Measurements from ENCODE around the gene YPEL2. TPM values are rescaled to one million over a fixed set of nuclear protein-coding genes. Genes with fewer than 3 reads are reported as not detected.

The YPEL2 gene
- total and polyA plus RNA-seq, 3 experiments from 2014 or later = 6.7 to 21.0 (median 7.6) TPM

DNA sequence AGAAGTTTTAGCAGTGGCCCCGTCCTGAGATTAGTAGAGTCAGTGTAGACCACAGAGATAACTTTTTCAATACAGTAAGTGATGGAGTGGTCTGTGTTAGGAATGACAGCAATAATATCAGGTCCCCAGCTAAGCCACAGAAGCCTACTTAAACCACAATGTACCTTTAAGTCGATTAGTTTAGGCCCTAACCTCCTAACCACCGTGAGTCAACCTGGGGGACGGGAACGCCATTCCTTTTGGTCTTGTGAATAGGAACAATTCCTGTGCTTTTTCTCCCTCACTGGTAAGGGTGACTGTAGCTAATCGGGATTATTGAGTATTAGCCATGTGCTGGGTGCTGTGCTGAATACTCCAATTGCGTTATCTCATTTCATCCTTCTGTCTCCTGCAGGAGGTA lies 14.0 kb downstream of the YPEL2 start:
- Histone ChIP-seq H3K4me3 (ENCODE audit: low read length) (no peak overlapping the region), H3K9me3 (ENCODE audit: low read length) (no peaks in the 10 kb centered on the region), H3K27me3 (ENCODE audit: insufficient read depth, low read length, poor library complexity, severe bottlenecking) (no peaks in the 10 kb centered on the region), H3K36me3 (ENCODE audit: insufficient read depth, low read length) (no peaks in the 10 kb centered on the region), H3K4me1 (ENCODE audit: insufficient read depth, low read length) (peaks cover 19% of the 10 kb centered on the region), H3K27ac (ENCODE audit: low read depth, low read length) (no peak overlapping the region)
- Mint-ChIP-seq H3K9me3 (no peaks in the 10 kb centered on the region), H3K27me3 (no peaks in the 10 kb centered on the region), H3K36me3 (peaks cover 0 to 5% (median 0%) of the 10 kb centered on the region in 3 donors), H3K4me1 (peaks cover 41 to 74% (median 56%) of the 10 kb centered on the region in 3 donors), H3K27ac (no peak overlapping the region), H3K4me3 (no peak overlapping the region)
- ChIA-PET POLR2A (no interaction called here), CTCF (interaction anchor here (1.0 kb wide), 1 partner anchor 13 kb away, joined by 3 read pairs; no protein-coding TSS in a partner anchor)
- DNase-seq = no peak

DNA sequence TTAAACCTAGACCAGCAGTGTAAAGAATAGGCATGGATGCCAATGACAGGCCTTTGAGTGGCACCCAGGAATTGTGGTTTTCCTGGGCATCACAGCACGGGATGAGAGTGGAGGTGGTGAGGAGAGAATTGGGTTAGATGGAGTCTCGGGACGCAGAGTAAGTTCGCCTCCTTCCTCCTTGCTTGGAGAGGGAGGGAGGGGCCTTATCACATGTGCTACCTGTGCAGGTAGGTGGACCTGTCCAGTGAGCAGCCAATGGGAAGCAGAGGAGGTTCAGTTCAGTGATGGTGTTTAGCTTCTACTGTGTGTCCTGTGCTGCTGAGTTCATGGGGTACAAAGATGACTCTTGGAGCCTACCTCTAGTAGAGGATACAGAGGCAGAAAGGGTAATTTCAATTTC lies 14.9 kb downstream of the YPEL2 start:
- Mint-ChIP-seq H3K4me3 (no peak overlapping the region), H3K27me3 (no peaks in the 10 kb centered on the region)
- POLR2A ChIA-PET = no interaction called here

DNA sequence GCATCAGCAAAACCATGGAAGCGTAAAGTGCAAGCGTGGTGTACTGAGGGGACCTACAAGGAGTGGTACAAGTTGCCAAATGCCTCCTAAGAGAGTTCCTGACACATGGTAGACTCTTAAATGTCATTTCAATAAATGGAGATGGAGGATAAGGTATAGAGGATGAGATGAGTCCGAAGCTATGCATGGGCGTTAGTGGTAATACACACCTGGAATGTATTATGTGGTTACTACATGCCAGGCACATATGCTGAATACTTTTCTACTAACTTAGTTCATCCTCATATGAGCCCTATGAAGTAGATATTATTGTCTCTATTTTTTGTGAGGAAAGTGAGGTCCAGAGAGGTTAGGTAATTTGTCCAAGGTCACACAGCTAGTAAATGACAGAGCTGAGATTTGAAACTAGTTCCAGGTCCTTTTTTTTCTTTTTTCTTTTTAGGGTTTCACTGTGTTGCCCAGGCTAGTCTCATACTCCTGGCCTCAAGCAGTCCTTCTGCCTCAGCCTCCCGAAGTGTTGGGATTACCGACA lies 15.5 kb downstream of the YPEL2 start:
- Histone ChIP-seq H3K36me3 (ENCODE audit: insufficient read depth, low read length) (no peaks in the 10 kb centered on the region), H3K4me1 (ENCODE audit: insufficient read depth, low read length) (peaks cover 21% of the 10 kb centered on the region), H3K27ac (ENCODE audit: low read depth, low read length) (no peak overlapping the region), H3K9me3 (ENCODE audit: low read length) (no peaks in the 10 kb centered on the region), H3K4me3 (ENCODE audit: low read length) (no peak overlapping the region), H3K27me3 (ENCODE audit: insufficient read depth, low read length, poor library complexity, severe bottlenecking) (no peaks in the 10 kb centered on the region)
- ChIA-PET CTCF (no interaction called here), POLR2A (no interaction called here)
- Mint-ChIP-seq H3K27ac (peak overlapping the region in 1 of 8 donors; percentile 6), H3K9me3 (no peaks in the 10 kb centered on the region), H3K27me3 (no peaks in the 10 kb centered on the region), H3K4me1 (peaks cover 43 to 76% (median 64%) of the 10 kb centered on the region in 3 donors), H3K36me3 (peaks cover 0 to 5% (median 0%) of the 10 kb centered on the region in 3 donors), H3K4me3 (no peak overlapping the region)
- no peak for DNase-seq

More for the DNA sequence above, 14.9 kb downstream of the YPEL2 start:
- no peak for DNase-seq
- Mint-ChIP-seq H3K4me1 (peaks cover 41 to 75% (median 62%) of the 10 kb centered on the region in 3 donors), H3K9me3 (no peaks in the 10 kb centered on the region), H3K36me3 (peaks cover 0 to 5% (median 0%) of the 10 kb centered on the region in 3 donors), H3K27ac (peak overlapping the region in 2 of 8 donors; percentile 11 to 25)
- no peaks in the 10 kb centered on the region for H3K9me3 ChIP-seq (ENCODE audit: low read length)
- H3K4me1 ChIP-seq (ENCODE audit: insufficient read depth, low read length) = peaks cover 19% of the 10 kb centered on the region
- no peaks in the 10 kb centered on the region for H3K36me3 ChIP-seq (ENCODE audit: insufficient read depth, low read length)
- no peak overlapping the region for H3K27ac ChIP-seq (ENCODE audit: low read depth, low read length)
- no peak overlapping the region for H3K4me3 ChIP-seq (ENCODE audit: low read length)
- H3K27me3 ChIP-seq (ENCODE audit: insufficient read depth, low read length, poor library complexity, severe bottlenecking) = no peaks in the 10 kb centered on the region
- CTCF ChIA-PET = interaction anchor here (0.8 kb wide), 1 partner anchor 95 kb away, joined by 3 read pairs; no protein-coding TSS in a partner anchor

- CTCF ChIA-PET = interaction anchor here (1.0 kb wide), 1 partner anchor 15 kb away, joined by 5 read pairs; no protein-coding TSS in a partner anchor
- Mint-ChIP-seq H3K27me3 (no peaks in the 10 kb centered on the region), H3K4me1 (peaks cover 45 to 76% (median 64%) of the 10 kb centered on the region in 3 donors), H3K9me3 (no peaks in the 10 kb centered on the region), H3K27ac (peak overlapping the region in 2 of 8 donors; percentile 33 to 56), H3K36me3 (peaks cover 0 to 5% (median 0%) of the 10 kb centered on the region in 3 donors), H3K4me3 (no peak overlapping the region)
- DNase-seq = no peak
- no peaks in the 10 kb centered on the region for H3K27me3 ChIP-seq (ENCODE audit: insufficient read depth, low read length, poor library complexity, severe bottlenecking)
- POLR2A ChIA-PET = interaction anchor here (1.4 kb wide), 1 partner anchor 16 kb away, joined by 3 read pairs; no protein-coding TSS in a partner anchor
- H3K27ac ChIP-seq (ENCODE audit: low read depth, low read length) = no peak overlapping the region
- H3K4me1 ChIP-seq (ENCODE audit: insufficient read depth, low read length) = peaks cover 21% of the 10 kb centered on the region
- H3K36me3 ChIP-seq (ENCODE audit: insufficient read depth, low read length) = no peaks in the 10 kb centered on the region
- no peaks in the 10 kb centered on the region for H3K9me3 ChIP-seq (ENCODE audit: low read length)
- no peak overlapping the region for H3K4me3 ChIP-seq (ENCODE audit: low read length)
Observed at GRCh38 chr17:59347975-59348391, 16.5 kb downstream of the YPEL2 start.

- Histone ChIP-seq H3K27me3 (ENCODE audit: insufficient read depth, low read length, poor library complexity, severe bottlenecking) (no peaks in the 10 kb centered on the region), H3K4me1 (ENCODE audit: insufficient read depth, low read length) (peaks cover 27% of the 10 kb centered on the region), H3K9me3 (ENCODE audit: low read length) (no peaks in the 10 kb centered on the region), H3K4me3 (ENCODE audit: low read length) (no peak overlapping the region), H3K36me3 (ENCODE audit: insufficient read depth, low read length) (no peaks in the 10 kb centered on the region), H3K27ac (ENCODE audit: low read depth, low read length) (no peak overlapping the region)
- CTCF ChIA-PET = interaction anchor here (1.0 kb wide), 1 partner anchor 16 kb away, joined by 5 read pairs; no protein-coding TSS in a partner anchor
- POLR2A ChIA-PET = interaction anchor here (0.6 to 1.4 kb wide), 2 partner anchors 13 to 17 kb away, joined by 3 to 6 read pairs; no protein-coding TSS in a partner anchor
- H3K27ac Mint-ChIP-seq = peak overlapping the region in 1 of 8 donors; percentile 43
- peaks cover 47 to 76% (median 64%) of the 10 kb centered on the region in 3 donors for H3K4me1 Mint-ChIP-seq
- H3K27me3 Mint-ChIP-seq = no peaks in the 10 kb centered on the region
- H3K9me3 Mint-ChIP-seq = no peaks in the 10 kb centered on the region
- H3K36me3 Mint-ChIP-seq = peaks cover 0 to 11% (median 9%) of the 10 kb centered on the region in 3 donors
- H3K4me3 Mint-ChIP-seq = no peak overlapping the region
- DNase-seq = no peak
Observed at GRCh38 chr17:59349178-59349577, 17.7 kb downstream of the YPEL2 start.

DNA sequence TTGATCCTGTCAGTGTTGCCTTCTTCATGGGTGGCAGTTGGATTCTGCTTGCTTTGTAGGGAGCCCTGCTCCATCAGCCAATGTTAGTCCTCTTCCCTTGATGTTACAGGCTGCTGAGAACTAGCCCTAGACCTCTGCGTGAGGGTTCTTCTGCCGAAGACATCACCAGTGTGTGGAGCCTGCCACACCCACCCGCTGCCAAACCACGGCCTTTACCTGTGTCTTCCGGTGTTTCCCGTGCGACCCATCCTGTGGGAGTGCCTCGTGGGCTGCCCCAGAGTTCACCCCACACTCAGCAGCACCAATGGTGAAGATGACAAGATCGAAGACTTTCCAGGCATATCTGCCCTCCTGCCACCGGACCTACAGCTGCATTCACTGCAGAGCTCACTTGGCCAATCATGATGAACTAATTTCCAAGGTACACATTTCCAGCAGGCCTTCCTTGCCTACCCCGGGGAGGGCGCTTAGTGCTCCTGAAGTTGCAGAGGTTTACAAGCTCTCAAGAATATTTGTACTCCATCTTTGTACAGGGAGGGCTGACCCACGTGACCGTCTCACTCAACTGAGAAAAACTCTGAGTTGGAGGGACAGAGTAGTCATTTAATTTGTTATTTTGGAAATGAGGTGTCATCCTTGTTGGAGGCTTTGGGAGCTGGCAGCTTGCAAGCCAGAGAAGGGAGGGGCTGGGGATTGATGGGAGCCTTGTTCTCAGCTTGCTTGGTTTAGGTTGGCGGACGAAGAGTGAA lies 21.8 kb downstream of the YPEL2 start:
- ChIA-PET POLR2A (interaction anchor here (1.5 kb wide), 1 partner anchor 9 kb away, joined by 6 read pairs; no protein-coding TSS in a partner anchor), CTCF (no interaction called here)
- Mint-ChIP-seq H3K4me3 (peak overlapping the region in 6 of 7 donors; percentile 10 to 89 (median 60)), H3K9me3 (peaks cover 0 to 6% (median 0%) of the 10 kb centered on the region in 5 donors), H3K4me1 (peaks cover 51 to 78% (median 74%) of the 10 kb centered on the region in 3 donors), H3K27me3 (no peaks in the 10 kb centered on the region), H3K27ac (peak overlapping the region in 7 of 8 donors; percentile 32 to 91 (median 52)), H3K36me3 (peaks cover 14 to 43% (median 25%) of the 10 kb centered on the region in 3 donors)
- no peak for DNase-seq
- Histone ChIP-seq H3K4me3 (ENCODE audit: low read length) (no peak overlapping the region), H3K9me3 (ENCODE audit: low read length) (no peaks in the 10 kb centered on the region), H3K4me1 (ENCODE audit: insufficient read depth, low read length) (peaks cover 34% of the 10 kb centered on the region), H3K27ac (ENCODE audit: low read depth, low read length) (no peak overlapping the region), H3K27me3 (ENCODE audit: insufficient read depth, low read length, poor library complexity, severe bottlenecking) (no peaks in the 10 kb centered on the region), H3K36me3 (ENCODE audit: insufficient read depth, low read length) (no peaks in the 10 kb centered on the region)

GRCh38 chr17:59353936-59354755 lies 22.7 kb downstream of the YPEL2 start:
- Mint-ChIP-seq H3K27me3 (no peaks in the 10 kb centered on the region), H3K36me3 (peaks cover 14 to 43% (median 25%) of the 10 kb centered on the region in 3 donors), H3K4me3 (no peak overlapping the region), H3K4me1 (peaks cover 52 to 80% (median 80%) of the 10 kb centered on the region in 3 donors), H3K27ac (peak overlapping the region in 5 of 8 donors; percentile 10 to 89 (median 29)), H3K9me3 (peaks cover 0 to 6% (median 0%) of the 10 kb centered on the region in 5 donors)
- Histone ChIP-seq H3K36me3 (ENCODE audit: insufficient read depth, low read length) (no peaks in the 10 kb centered on the region), H3K4me1 (ENCODE audit: insufficient read depth, low read length) (peaks cover 35% of the 10 kb centered on the region), H3K4me3 (ENCODE audit: low read length) (no peak overlapping the region), H3K27me3 (ENCODE audit: insufficient read depth, low read length, poor library complexity, severe bottlenecking) (no peaks in the 10 kb centered on the region), H3K27ac (ENCODE audit: low read depth, low read length) (no peak overlapping the region), H3K9me3 (ENCODE audit: low read length) (no peaks in the 10 kb centered on the region)
- CTCF ChIA-PET = interaction anchor here (1.7 to 2.2 kb wide), 2 partner anchors 24 to 89 kb away, joined by 3 to 5 read pairs; no protein-coding TSS in a partner anchor
- POLR2A ChIA-PET = interaction anchor here (1.5 kb wide), 1 partner anchor 8 kb away, joined by 6 read pairs; no protein-coding TSS in a partner anchor
- DNase-seq = no peak

Measured in CD8-positive, alpha-beta memory T cell (primary cell).